Activated CD8-positive, alpha-beta T cell treated with anti-CD3 and anti-CD28 coated beads for 36 hours (primary cell): ENCODE results near the gene PRXL2B. TPM values are rescaled to one million over a fixed set of nuclear protein-coding genes. Genes with fewer than 3 reads are reported as not detected.

Experiments used
- ATAC-seq: fragments of 200-7000 bp; cut with Tn5 transposase; one replicate; pipeline ENCODE4 v1.10.0; 2021; ENCODE audit warnings: mild to moderate bottlenecking, moderate library complexity
- CTCF ChIA-PET: fragments of 350-600 bp; sonication (Branson Sonifier 250); formaldehyde crosslinking; loops from one replicate; lab custom pipeline; 2021; ENCODE audit warnings: antibody characterized with exemption; lab: Charles Lee
- POLR2A ChIA-PET: fragments of 350-600 bp; sonication (Branson Sonifier 250); formaldehyde crosslinking; loops from one replicate; lab custom pipeline; 2021; ENCODE audit warnings: antibody characterized with exemption; lab: Charles Lee
- DNase-seq: peaks from one replicate; pipeline ENCODE4 v3.0.0-alpha.2; 2020
- H3K27ac Mint-ChIP-seq: one replicate; pipeline ENCODE4 v1.8.0; 2021; ENCODE audit warnings: mild to moderate bottlenecking, mixed read lengths
- H3K27me3 Mint-ChIP-seq: one replicate; pipeline ENCODE4 v1.8.0; 2021; ENCODE audit warnings: mixed read lengths
- H3K36me3 Mint-ChIP-seq: one replicate; pipeline ENCODE4 v1.8.0; 2021; ENCODE audit warnings: low read depth, mixed read lengths
- H3K4me1 Mint-ChIP-seq: one replicate; pipeline ENCODE4 v1.8.0; 2021; ENCODE audit warnings: low read depth, mixed read lengths
- H3K4me3 Mint-ChIP-seq: one replicate; pipeline ENCODE4 v1.8.0; 2021; ENCODE audit warnings: mild to moderate bottlenecking, moderate library complexity, mixed read lengths
- H3K9me3 Mint-ChIP-seq: one replicate; pipeline ENCODE4 v1.8.0; 2021; ENCODE audit warnings: mixed read lengths
- intact Hi-C: fragments of 100-400 bp; cut with micrococcal nuclease; formaldehyde crosslinking; loops from one replicate; pipeline ENCODE4 v1.10.0; 2022
- total RNA-seq, 2 experiments: library from RNA; stranded (reverse); gene quantifications; one replicate each; pipeline ENCODE4 v1.2.3, GENCODE V29; 2021
- TF ChIP-seq, protein P1 (sequence below): fragments of 200-600 bp; IDR thresholded peaks from one replicate; pipeline ENCODE4 v1.8.0; 2022; ENCODE audit warnings: antibody characterized with exemption, mild to moderate bottlenecking

PRXL2B gene
- total RNA-seq, 2 experiments from 2014 or later, result 39.1 to 43.6 TPM

DNA sequence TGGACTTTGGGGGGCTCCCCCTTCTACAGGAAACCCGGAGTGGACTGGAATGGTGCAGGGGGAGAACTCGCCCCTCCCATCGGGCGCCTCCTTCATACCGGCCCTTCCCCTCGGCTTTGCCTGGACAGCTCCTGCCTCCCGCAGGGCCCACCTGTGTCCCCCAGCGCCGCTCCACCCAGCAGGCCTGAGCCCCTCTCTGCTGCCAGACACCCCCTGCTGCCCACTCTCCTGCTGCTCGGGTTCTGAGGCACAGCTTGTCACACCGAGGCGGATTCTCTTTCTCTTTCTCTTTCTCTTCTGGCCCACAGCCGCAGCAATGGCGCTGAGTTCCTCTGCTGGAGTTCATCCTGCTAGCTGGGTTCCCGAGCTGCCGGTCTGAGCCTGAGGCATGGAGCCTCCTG, 30.3 kb upstream of the PRXL2B start, which contains the start of gene TNFRSF14:
TNFRSF14 (plus strand) TSS at position 95 of the 401 bp plus-strand sequence; CDS start at position 389, 294 bp downstream.
- peaks cover 27% of the 10 kb centered on the region for H3K36me3 Mint-ChIP-seq
- peak; percentile 62 for ATAC-seq
- ChIA-PET CTCF (interaction anchor here (0.8 to 2.4 kb wide), 12 partner anchors 8 to 90 kb away, joined by 3 to 28 read pairs (median 4); partner anchors contain the start of gene PANK4), POLR2A (interaction anchor here (0.6 to 5.7 kb wide), 21 partner anchors 8 to 148 kb away, joined by 3 to 100 read pairs (median 4); partner anchors contain the start of gene PRXL2B)
- H3K27ac Mint-ChIP-seq, result peak within 1 kb of the TSS; percentile 99
- peak; percentile 87 for DNase-seq
- intact Hi-C loops, result loop anchor here (2.0 to 10.0 kb wide), 2 partner anchors 23 to 89 kb away; no protein-coding TSS in a partner anchor
- H3K9me3 Mint-ChIP-seq, result no peaks in the 10 kb centered on the region
- TF ChIP-seq, protein P1, sequence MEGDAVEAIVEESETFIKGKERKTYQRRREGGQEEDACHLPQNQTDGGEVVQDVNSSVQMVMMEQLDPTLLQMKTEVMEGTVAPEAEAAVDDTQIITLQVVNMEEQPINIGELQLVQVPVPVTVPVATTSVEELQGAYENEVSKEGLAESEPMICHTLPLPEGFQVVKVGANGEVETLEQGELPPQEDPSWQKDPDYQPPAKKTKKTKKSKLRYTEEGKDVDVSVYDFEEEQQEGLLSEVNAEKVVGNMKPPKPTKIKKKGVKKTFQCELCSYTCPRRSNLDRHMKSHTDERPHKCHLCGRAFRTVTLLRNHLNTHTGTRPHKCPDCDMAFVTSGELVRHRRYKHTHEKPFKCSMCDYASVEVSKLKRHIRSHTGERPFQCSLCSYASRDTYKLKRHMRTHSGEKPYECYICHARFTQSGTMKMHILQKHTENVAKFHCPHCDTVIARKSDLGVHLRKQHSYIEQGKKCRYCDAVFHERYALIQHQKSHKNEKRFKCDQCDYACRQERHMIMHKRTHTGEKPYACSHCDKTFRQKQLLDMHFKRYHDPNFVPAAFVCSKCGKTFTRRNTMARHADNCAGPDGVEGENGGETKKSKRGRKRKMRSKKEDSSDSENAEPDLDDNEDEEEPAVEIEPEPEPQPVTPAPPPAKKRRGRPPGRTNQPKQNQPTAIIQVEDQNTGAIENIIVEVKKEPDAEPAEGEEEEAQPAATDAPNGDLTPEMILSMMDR, result no peak
- peaks cover 30% of the 10 kb centered on the region for H3K4me1 Mint-ChIP-seq
- H3K27me3 Mint-ChIP-seq, result no peaks in the 10 kb centered on the region
- peak within 1 kb of the TSS; percentile 99 for H3K4me3 Mint-ChIP-seq

DNA sequence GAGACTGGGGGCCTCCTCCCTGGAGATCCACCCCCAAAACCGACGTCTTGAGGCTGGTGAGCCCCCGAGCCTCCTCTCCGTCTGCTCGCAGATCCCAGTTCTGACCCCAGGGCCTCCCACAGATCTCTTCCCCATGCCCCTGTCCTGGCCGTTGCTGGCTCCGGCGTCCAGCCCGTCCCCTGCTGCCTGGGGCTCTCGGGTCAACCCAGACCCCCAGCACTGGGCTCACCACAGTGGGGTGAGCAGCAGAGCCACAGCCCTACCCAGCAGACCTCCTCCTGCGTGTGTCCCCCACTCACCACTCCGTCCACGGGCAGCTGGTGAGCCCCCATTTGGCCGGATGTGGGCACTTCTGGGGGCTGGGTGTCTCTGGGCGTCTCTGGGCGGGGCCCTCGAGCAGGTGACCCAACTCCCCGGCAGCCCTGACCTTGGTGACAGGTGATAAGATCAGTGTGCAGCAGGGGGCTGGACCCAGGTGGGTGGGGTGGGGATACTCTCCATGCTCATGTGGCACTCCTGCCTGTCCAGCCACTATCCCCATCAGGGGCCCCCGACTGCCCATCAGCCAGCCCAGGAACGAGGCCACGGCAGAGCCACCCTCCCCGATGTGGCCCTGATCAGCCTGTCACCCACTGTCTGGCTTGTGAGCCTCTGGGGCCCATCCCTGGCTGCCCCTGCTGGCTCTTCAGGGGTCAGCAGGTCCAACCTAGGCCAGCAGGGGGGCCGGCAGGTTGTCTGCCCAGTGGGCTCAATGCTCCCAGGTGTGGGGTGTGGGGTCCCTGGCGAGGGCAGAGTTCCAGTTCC, 29.7 kb upstream of the PRXL2B start:
- ChIA-PET CTCF (interaction anchor here (0.8 to 2.4 kb wide), 11 partner anchors 9 to 89 kb away, joined by 3 to 28 read pairs (median 4); no protein-coding TSS in a partner anchor), POLR2A (interaction anchor here (0.5 to 5.7 kb wide), 18 partner anchors 8 to 149 kb away, joined by 3 to 100 read pairs (median 4); partner anchors contain the start of gene PRXL2B)
- Mint-ChIP-seq H3K36me3 (peaks cover 31% of the 10 kb centered on the region), H3K27me3 (no peaks in the 10 kb centered on the region), H3K27ac (peak overlapping the region; percentile 99), H3K9me3 (no peaks in the 10 kb centered on the region), H3K4me1 (peaks cover 33% of the 10 kb centered on the region), H3K4me3 (peak overlapping the region; percentile 99)
- intact Hi-C loops, result loop anchor here (2.0 to 10.0 kb wide), 2 partner anchors 22 to 88 kb away; no protein-coding TSS in a partner anchor
- ATAC-seq (peak; percentile 9), DNase-seq (peak; percentile 74)
- TF ChIP-seq, protein P1, result no peak

DNA sequence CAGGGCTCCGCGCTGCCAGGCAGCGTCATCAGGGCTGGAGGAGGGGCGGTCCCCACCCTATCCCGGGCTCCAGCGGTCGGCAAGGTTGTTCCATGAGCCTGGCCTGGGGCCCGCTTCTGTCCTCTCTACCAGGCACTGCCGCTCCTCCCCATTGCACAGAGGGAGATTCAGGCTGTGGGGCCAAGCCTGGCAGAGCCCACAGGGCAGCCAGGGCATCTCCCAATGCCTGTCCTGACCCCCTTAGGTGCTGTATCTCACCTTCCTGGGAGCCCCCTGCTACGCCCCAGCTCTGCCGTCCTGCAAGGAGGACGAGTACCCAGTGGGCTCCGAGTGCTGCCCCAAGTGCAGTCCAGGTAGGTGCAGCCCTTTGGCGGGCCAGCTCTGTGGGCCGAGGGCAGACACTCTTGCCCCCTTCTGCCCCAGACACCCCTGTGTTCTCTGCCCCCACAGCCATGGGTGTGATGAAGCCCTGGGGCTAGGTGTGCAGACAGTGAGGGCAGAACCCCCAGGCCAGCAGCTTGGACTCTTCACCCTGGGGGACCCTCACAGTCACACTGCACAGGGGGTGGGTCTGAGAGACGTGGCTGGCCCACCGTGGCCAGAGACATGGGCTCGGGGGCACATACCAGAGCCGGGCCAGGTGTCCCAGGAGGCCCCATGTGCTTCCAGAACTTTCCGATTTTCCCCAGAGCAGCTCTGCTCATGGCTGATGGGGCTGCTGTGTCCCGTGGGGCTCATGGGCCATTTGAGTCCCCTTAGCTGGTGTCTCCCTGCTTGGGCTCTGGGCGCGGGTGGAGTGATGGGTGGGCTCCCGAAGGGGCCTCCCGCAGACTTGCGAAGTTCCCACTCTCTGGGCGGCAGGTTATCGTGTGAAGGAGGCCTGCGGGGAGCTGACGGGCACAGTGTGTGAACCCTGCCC, 28.8 kb upstream of the PRXL2B start:
- Mint-ChIP-seq H3K27ac (peak overlapping the region; percentile 99), H3K36me3 (peaks cover 31% of the 10 kb centered on the region), H3K27me3 (no peaks in the 10 kb centered on the region), H3K4me3 (peak overlapping the region; percentile 99), H3K4me1 (peaks cover 33% of the 10 kb centered on the region), H3K9me3 (no peaks in the 10 kb centered on the region)
- ATAC-seq (no peak), DNase-seq (no peak)
- CTCF ChIA-PET, result interaction anchor here (1.0 to 1.8 kb wide), 3 partner anchors 10 to 20 kb away, joined by 4 to 11 read pairs (median 4); no protein-coding TSS in a partner anchor
- TF ChIP-seq, protein P1, result no peak
- POLR2A ChIA-PET, result interaction anchor here (0.5 to 5.7 kb wide), 9 partner anchors 9 to 85 kb away, joined by 3 to 100 read pairs (median 11); partner anchors contain the start of gene PRXL2B
- intact Hi-C loops, result loop anchor here (2.0 to 10.0 kb wide), 2 partner anchors 21 to 87 kb away; no protein-coding TSS in a partner anchor

DNA sequence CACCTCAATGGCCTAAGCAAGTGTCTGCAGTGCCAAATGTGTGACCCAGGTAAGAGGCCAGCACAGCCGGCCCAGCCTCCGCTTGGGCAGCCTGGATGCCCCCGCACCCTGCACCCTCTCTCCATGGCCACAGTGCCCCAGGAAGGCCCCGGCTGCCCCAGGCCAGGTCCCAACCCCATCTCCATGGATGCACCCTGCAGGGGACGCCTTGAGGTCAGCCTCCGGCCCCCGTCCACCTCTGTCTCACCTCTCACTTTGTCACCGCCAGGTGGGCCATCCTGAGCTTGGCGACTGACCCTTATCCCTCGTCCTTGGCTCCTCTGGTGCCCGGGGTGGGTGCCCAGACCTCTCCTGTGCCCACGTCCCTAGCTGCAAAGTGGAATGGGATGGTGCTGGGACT, 28.2 kb upstream of the PRXL2B start:
- Mint-ChIP-seq H3K4me3 (peak overlapping the region; percentile 99), H3K27ac (peak overlapping the region; percentile 99), H3K27me3 (no peaks in the 10 kb centered on the region), H3K9me3 (no peaks in the 10 kb centered on the region), H3K4me1 (peaks cover 33% of the 10 kb centered on the region), H3K36me3 (peaks cover 31% of the 10 kb centered on the region)
- ATAC-seq, result no peak
- CTCF ChIA-PET, result interaction anchor here (1.0 to 1.8 kb wide), 2 partner anchors 11 to 19 kb away, joined by 4 read pairs; no protein-coding TSS in a partner anchor
- TF ChIP-seq, protein P1, result no peak
- no peak for DNase-seq
- intact Hi-C loops, result loop anchor here (10.0 kb wide), 1 partner anchor 86 kb away; no protein-coding TSS in a partner anchor
- POLR2A ChIA-PET, result interaction anchor here (1.1 to 5.7 kb wide), 5 partner anchors 9 to 35 kb away, joined by 3 to 100 read pairs (median 11); partner anchors contain the start of gene PRXL2B
